ENCODE data around the gene APOBEC3H.

- TF ChIP-seq POLR2AphosphoS5 (IDR thresholded peaks at IDR 0.05; ENCODE audit: control insufficient read depth, insufficient read depth, low read depth, low read length) (no peak), STAT6 (CRISPR knock-in tag; IDR thresholded peaks at IDR 0.05) (no peak)
Measured at GRCh38 chr22:39091126-39092081, 5.6 kb upstream of the APOBEC3H start.

Measured in K562 (cell line).